Stromal cell of bone marrow (primary cell): ENCODE data around the gene INO80C.

Experiments used
- DNase-seq: peaks from one replicate; pipeline ENCODE4 v3.0.0-alpha.2; 2012; ENCODE audit warnings: low read depth

The INO80C gene

DNA sequence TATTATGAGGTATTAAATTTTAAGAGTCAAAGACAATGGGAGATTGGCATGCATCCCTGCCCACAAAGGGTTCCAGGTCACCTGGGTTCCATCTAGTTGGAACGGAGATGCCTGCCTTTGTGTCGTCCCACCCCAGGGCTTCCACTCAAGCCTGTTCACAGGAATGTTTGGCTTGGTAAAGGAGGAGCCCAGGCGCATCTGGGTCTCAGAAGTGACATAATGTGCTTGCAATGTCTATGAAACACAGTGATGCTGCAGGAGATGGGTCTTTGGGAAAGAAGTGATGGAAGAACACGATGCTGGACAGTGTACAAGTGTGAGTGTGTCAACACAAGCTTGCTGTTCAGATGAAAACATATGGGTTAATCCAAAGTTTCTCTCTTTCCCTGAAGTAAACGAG lies 71.0 kb downstream of the INO80C start:
- no peak for DNase-seq

DNA sequence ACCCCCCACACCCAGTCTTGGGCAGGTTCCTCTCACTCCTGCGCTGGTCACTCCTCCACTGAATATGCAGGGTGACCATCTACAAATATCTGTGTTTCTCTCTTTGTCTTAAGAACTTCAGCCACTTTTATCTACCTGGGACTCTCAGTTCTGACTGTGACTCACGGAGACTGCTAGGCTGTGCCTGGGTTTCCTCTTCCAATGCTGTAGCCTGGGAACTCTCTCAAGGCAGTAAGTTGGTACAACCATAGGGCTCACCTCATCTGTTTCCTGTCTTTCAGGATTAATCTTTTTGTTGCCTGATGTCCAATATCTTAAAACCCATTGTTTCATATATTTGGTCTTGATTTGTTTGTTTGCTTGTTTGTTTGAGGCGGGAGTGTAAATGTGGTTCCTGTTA lies 73.4 kb downstream of the INO80C start:
- no peak for DNase-seq

DNA sequence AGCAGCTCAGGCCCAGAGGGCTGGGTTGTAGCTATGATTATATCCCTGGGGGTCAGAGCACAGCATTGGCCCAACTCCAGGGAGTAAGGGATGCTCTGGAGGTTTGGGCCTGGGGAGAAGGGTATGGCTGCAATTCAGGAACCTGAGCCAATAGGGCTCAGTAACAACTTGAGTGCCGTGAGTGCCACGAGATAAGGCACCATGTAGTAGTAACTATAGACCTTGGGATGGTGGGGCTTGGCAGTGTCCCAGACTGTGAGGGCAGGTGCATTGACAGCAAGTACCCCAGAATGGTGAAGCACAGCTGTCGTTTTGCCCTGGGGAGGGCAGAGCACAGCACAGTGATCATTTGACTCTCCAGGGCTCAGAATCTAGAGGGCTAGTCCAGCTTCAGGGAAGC lies 75.5 kb downstream of the INO80C start:
- DNase-seq: no peak

DNA sequence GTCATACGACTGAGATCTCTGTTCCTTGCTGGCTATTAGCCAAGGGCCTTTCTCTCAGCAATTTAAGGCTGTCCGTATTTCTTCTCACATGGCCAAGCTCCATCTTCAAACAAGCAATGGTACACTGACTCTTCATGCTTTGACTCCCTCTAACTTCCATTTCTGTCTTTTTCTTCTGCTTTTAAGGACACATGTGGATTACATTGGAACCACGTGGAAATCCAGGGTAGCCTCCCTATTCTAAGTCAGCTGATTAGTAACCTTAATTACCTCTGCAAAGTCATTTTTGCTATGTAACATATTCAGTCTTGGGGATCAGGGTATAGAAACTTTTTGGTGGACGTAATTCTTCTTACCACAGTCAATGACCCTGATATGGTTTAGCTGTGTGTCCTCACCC lies 79.2 kb downstream of the INO80C start:
- DNase-seq: no peak
